CD4-positive, alpha-beta T cell treated with Interleukin-4 for 4 hours (primary cell): ENCODE measurements around the gene VWA5B2.

Experiments used
- DNase-seq: peaks from one replicate; pipeline ENCODE4 v3.0.0-alpha.2; 2020

The VWA5B2 gene

GRCh38 chr3:184282941-184283340 is 53.6 kb downstream of the VWA5B2 start:
- DNase-seq = no peak

GRCh38 chr3:184283681-184284080 is 54.3 kb downstream of the VWA5B2 start:
- DNase-seq = no peak

GRCh38 chr3:184284696-184285095 is 55.3 kb downstream of the VWA5B2 start:
- DNase-seq = no peak

GRCh38 chr3:184289426-184289938 is 60.1 kb downstream of the VWA5B2 start:
- peak; percentile 45 for DNase-seq

GRCh38 chr3:184290331-184290730 is 60.9 kb downstream of the VWA5B2 start:
- DNase-seq = no peak

GRCh38 chr3:184291044-184291737 is 61.8 kb downstream of the VWA5B2 start:
- no peak for DNase-seq
